ENCODE results near the gene VPS8.

DNA sequence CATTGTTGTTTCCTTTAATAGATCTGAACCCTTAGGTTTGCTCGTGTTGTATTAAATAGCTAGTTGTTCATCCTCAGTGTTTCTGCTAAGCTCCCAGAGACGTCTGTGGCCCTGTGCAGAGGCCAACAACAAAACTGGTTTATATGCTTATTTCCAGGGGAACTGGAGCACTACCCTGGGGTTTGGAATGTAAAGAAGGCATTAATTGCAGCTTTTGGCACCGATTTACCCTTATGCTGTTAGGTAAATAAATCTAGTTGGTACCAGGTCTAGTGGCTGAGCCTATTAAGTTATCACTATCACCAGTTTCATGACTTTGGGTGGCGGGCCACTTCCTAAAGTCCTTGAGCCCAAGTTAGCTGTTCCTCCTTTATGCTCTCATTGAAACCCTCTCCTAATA lies 12.0 kb downstream of the VPS8 start:
- TF ChIP-seq EZH2 (IDR thresholded peaks at IDR 0.05; ENCODE audit: low read length, missing control alignments) = no peak
- TF ChIP-seq, protein P1, sequence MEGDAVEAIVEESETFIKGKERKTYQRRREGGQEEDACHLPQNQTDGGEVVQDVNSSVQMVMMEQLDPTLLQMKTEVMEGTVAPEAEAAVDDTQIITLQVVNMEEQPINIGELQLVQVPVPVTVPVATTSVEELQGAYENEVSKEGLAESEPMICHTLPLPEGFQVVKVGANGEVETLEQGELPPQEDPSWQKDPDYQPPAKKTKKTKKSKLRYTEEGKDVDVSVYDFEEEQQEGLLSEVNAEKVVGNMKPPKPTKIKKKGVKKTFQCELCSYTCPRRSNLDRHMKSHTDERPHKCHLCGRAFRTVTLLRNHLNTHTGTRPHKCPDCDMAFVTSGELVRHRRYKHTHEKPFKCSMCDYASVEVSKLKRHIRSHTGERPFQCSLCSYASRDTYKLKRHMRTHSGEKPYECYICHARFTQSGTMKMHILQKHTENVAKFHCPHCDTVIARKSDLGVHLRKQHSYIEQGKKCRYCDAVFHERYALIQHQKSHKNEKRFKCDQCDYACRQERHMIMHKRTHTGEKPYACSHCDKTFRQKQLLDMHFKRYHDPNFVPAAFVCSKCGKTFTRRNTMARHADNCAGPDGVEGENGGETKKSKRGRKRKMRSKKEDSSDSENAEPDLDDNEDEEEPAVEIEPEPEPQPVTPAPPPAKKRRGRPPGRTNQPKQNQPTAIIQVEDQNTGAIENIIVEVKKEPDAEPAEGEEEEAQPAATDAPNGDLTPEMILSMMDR (conservative IDR thresholded peaks at IDR 0.05 in 1 of 2, IDR thresholded peaks at IDR 0.05 in 1 of 2; ENCODE audit: low read depth in 1 of 2, low read length in 2 of 2) = no peak
